SK-N-SH (cell line): Measurements from ENCODE around the gene AFAP1. TPM values are rescaled to one million over a fixed set of nuclear protein-coding genes. Genes with fewer than 3 reads are reported as not detected.

Source experiments
- CTCF ChIA-PET: fragments of 300-600, 350-600 bp; formaldehyde crosslinking; extraction: SDS; loops from one replicate; lab custom pipeline; 2021; lab: Yijun Ruan, JAX
- POLR2A ChIA-PET: fragments of 350-600 bp; sonication (Branson Sonifier 250); formaldehyde crosslinking; extraction: SDS; loops from one replicate; lab custom pipeline; 2020; ENCODE audit warnings: antibody characterized with exemption, inconsistent platforms; lab: Yijun Ruan, JAX
- DNase-seq: peaks from one replicate; pipeline ENCODE4 v3.0.0; 2012
- H2AFZ ChIP-seq: fragments of 200-600 bp; sonication (generic); 2 replicates; pipeline ENCODE4 v1.8.1; 2016; ENCODE audit warnings: antibody characterized with exemption, mild to moderate bottlenecking, low read depth
- H3F3A ChIP-seq: fragments of 200-600 bp; sonication (generic); replicated peaks from 2 replicates; pipeline ENCODE3; 2016; ENCODE audit warnings: antibody characterized with exemption, mild to moderate bottlenecking; ENCODE audit not compliant: insufficient read depth
- H3K27ac ChIP-seq, 2 experiments: fragments of 200-500 bp in 1 of 2; fragments of 200-600 bp in 1 of 2; sonication (Bioruptor generic) in 1 of 2; sonication (generic), shearing (Covaris generic) in 1 of 2; 2 replicates each; pipeline versions ENCODE4 v1.5.1 to v1.6.1; 2014 to 2016; ENCODE audit warnings: low read depth in 2 of 2, inconsistent platforms in 1 of 2, low read length in 1 of 2, mild to moderate bottlenecking in 1 of 2, mixed read lengths in 1 of 2
- H3K27me3 ChIP-seq: fragments of 200-600 bp; sonication (generic), shearing (Covaris generic); 2 replicates; pipeline ENCODE4 v1.6.1; 2016; ENCODE audit warnings: mixed run types; ENCODE audit not compliant: insufficient read depth
- H3K36me3 ChIP-seq, 2 experiments: fragments of 200-500 bp in 1 of 2; fragments of 200-600 bp in 1 of 2; sonication (Bioruptor generic) in 1 of 2; sonication (generic) in 1 of 2; replicated peaks in 1 of 2; 2 replicates each; pipeline versions ENCODE3 to v1.5.1; 2014 to 2016; ENCODE audit warnings: low read length in 1 of 2, mild to moderate bottlenecking in 1 of 2; ENCODE audit not compliant: insufficient read depth in 2 of 2, control insufficient read depth in 1 of 2
- H3K4me1 ChIP-seq, 2 experiments: fragments of 200-500 bp in 1 of 2; fragments of 200-600 bp in 1 of 2; sonication (Bioruptor generic) in 1 of 2; sonication (generic), shearing (Covaris generic) in 1 of 2; 2 replicates each; pipeline versions ENCODE4 v1.5.1 to v1.6.1; 2014 to 2016; ENCODE audit warnings: low read depth in 1 of 2, low read length in 1 of 2, mixed run types in 1 of 2; ENCODE audit not compliant: insufficient read depth in 2 of 2, control insufficient read depth in 1 of 2
- H3K4me2 ChIP-seq: fragments of 200-600 bp; sonication (generic), shearing (Covaris generic); 2 replicates; pipeline ENCODE4 v1.6.1; 2017; ENCODE audit warnings: mixed run types
- H3K4me3 ChIP-seq, 2 experiments: fragments of 200-500 bp in 1 of 2; fragments of 200-600 bp in 1 of 2; sonication (Bioruptor generic) in 1 of 2; sonication (generic), shearing (Covaris generic) in 1 of 2; 2 replicates each; pipeline versions ENCODE4 v1.5.1 to v1.8.1; 2014 to 2016; ENCODE audit warnings: low read depth in 2 of 2, inconsistent platforms in 1 of 2, low read length in 1 of 2, mild to moderate bottlenecking in 1 of 2, mixed read lengths in 1 of 2, moderate library complexity in 1 of 2
- H3K79me2 ChIP-seq: fragments of 200-600 bp; sonication (generic); 2 replicates; pipeline ENCODE4 v1.8.1; 2017; ENCODE audit warnings: mild to moderate bottlenecking; ENCODE audit not compliant: insufficient read depth
- H3K9ac ChIP-seq: fragments of 200-600 bp; sonication (generic); 2 replicates; pipeline ENCODE4 v1.6.1; 2017; ENCODE audit warnings: mixed run types
- H3K9me2 ChIP-seq: fragments of 200-600 bp; sonication (generic); 2 replicates; pipeline ENCODE4 v1.6.1; 2017; ENCODE audit warnings: mixed run types
- H3K9me3 ChIP-seq: fragments of 200-600 bp; sonication (generic); 2 replicates; pipeline ENCODE4 v1.6.1; 2017; ENCODE audit warnings: mixed run types, mild to moderate bottlenecking, moderate library complexity
- H4K20me1 ChIP-seq: fragments of 200-600 bp; sonication (generic); 2 replicates; pipeline ENCODE4 v1.6.1; 2017; ENCODE audit warnings: mild to moderate bottlenecking, mixed run types; ENCODE audit not compliant: insufficient read depth
- CHD2 ChIP-seq: fragments of 150-350 bp; IDR thresholded peaks from 2 replicates; pipeline ENCODE4 v1.6.1; 2018; ENCODE audit warnings: low read length; ENCODE audit not compliant: partially characterized antibody
- ELF1 ChIP-seq: IDR thresholded peaks from 2 replicates; pipeline ENCODE4 v1.4.0; 2012
- EZH2phosphoT487 ChIP-seq: fragments of 200-600 bp; sonication (generic); IDR thresholded peaks from 2 replicates; pipeline ENCODE4 v1.6.1; 2017; ENCODE audit warnings: low read depth, mixed run types, mild to moderate bottlenecking, antibody characterized with exemption, moderate library complexity, borderline replicate concordance
- FOSL2 ChIP-seq: IDR thresholded peaks from 2 replicates; pipeline ENCODE4 v1.4.0; 2012; ENCODE audit warnings: low read depth, mild to moderate bottlenecking, moderate library complexity, borderline replicate concordance
- FOXM1 ChIP-seq: IDR thresholded peaks from 2 replicates; pipeline ENCODE4 v1.4.0; 2012; ENCODE audit warnings: low read depth, mild to moderate bottlenecking
- GABPA ChIP-seq: IDR thresholded peaks from 2 replicates; pipeline ENCODE4 v1.4.0; 2012; ENCODE audit warnings: low read depth, mild to moderate bottlenecking
- MEF2A ChIP-seq: IDR thresholded peaks from 2 replicates; pipeline ENCODE4 v1.4.0; 2012; ENCODE audit warnings: low read depth, borderline replicate concordance
- MXI1 ChIP-seq: IDR thresholded peaks from 2 replicates; pipeline ENCODE4 v1.6.1; 2012; ENCODE audit warnings: mild to moderate bottlenecking, low read depth, low read length, improper control_type of control experiment
- RAD21 ChIP-seq: IDR thresholded peaks from 2 replicates; pipeline ENCODE4 v1.6.1; 2012; ENCODE audit warnings: mild to moderate bottlenecking, low read length
- RCOR1 ChIP-seq: fragments of 150-350 bp; IDR thresholded peaks from 2 replicates; pipeline ENCODE4 v1.6.1; 2017; ENCODE audit warnings: antibody characterized with exemption, low read length
- REST ChIP-seq: IDR thresholded peaks from 2 replicates; pipeline ENCODE4 v1.6.1; 2012; ENCODE audit warnings: mild to moderate bottlenecking, low read depth, low read length, moderate library complexity
- RXRA ChIP-seq: IDR thresholded peaks from 2 replicates; pipeline ENCODE4 v1.4.0; 2012; ENCODE audit warnings: low read depth, mild to moderate bottlenecking, borderline replicate concordance
- TCF12 ChIP-seq: IDR thresholded peaks from 2 replicates; pipeline ENCODE4 v1.4.0; 2012
- TEAD4 ChIP-seq: IDR thresholded peaks from 2 replicates; pipeline ENCODE4 v1.4.0; 2012; ENCODE audit warnings: mild to moderate bottlenecking, borderline replicate concordance; ENCODE audit not compliant: insufficient read depth
- USF1 ChIP-seq: IDR thresholded peaks from 2 replicates; pipeline ENCODE4 v1.4.0; 2012; ENCODE audit warnings: low read depth, borderline replicate concordance
- USF2 ChIP-seq: fragments of 150-350 bp; IDR thresholded peaks from 2 replicates; pipeline ENCODE4 v1.6.1; 2017; ENCODE audit warnings: antibody characterized with exemption, low read length, low read depth, borderline replicate concordance
- WGBS: methylation state at CpG from one replicate; pipeline ENCODE4 v1.1.6; 2017; ENCODE audit warnings: low lambda C conversion rate; 5-methylcytosine and 5-hydroxymethylcytosine counted together
- polyA plus RNA-seq, 3 experiments: library from polyadenylated mRNA; depleted of rRNA; stranded (reverse); fragments of >200 nt; gene quantifications; 2 replicates each; pipeline ENCODE4 v1.2.3, GENCODE V29; 2012

AFAP1 gene
- polyA plus RNA-seq, 1 of the 3 experiments (the other 2 are of a cell fraction) = 67.9 TPM

- CTCF ChIA-PET = interaction anchor here (0.7 to 1.4 kb wide), 5 partner anchors 11 to 82 kb away, joined by 3 to 4 read pairs (median 4); no protein-coding TSS in a partner anchor
These were observed 83.9 kb downstream of the AFAP1 start for GRCh38 chr4:7855731-7856130.

GRCh38 chr4:7854697-7855370 is 84.8 kb downstream of the AFAP1 start:
- ChIA-PET CTCF (interaction anchor here (0.7 to 1.2 kb wide), 6 partner anchors 9 to 83 kb away, joined by 3 to 4 read pairs (median 4); no protein-coding TSS in a partner anchor), POLR2A (no interaction called here)
- DNase-seq = no peak

More at GRCh38 chr4:7855731-7856130, 83.9 kb downstream of the AFAP1 start:
- H3K4me1 ChIP-seq = peaks cover 35 to 65% of the 10 kb centered on the region in 2 experiments
- TF ChIP-seq CHD2 = peak; percentile 18
- no peak for TF ChIP-seq MXI1
- TF ChIP-seq RAD21 = no peak
- no peak for TF ChIP-seq USF2
- H3K9me3 ChIP-seq = no peaks in the 10 kb centered on the region
- no peak overlapping the region for H3K9ac ChIP-seq
- POLR2A ChIA-PET = no interaction called here
- H3F3A ChIP-seq = peaks cover 63% of the 10 kb centered on the region
- peak; percentile 64 for DNase-seq
- H3K4me3 ChIP-seq = no peak overlapping the region
- no peak overlapping the region for H2AFZ ChIP-seq
- H3K9me2 ChIP-seq = no peaks in the 10 kb centered on the region
- H4K20me1 ChIP-seq = no peaks in the 10 kb centered on the region
- peak overlapping the region; percentile 17 to 96 for H3K27ac ChIP-seq
- peaks cover 51 to 54% of the 10 kb centered on the region in 2 experiments for H3K36me3 ChIP-seq
- H3K27me3 ChIP-seq = no peaks in the 10 kb centered on the region
- H3K79me2 ChIP-seq = peaks cover 95% of the 10 kb centered on the region
- H3K4me2 ChIP-seq = no peak overlapping the region
- 79% methylated on average over 10 of the region's 10 CpGs for WGBS

GRCh38 chr4:7854216-7854615 is 85.4 kb downstream of the AFAP1 start:
- H2AFZ ChIP-seq = no peak overlapping the region
- no peaks in the 10 kb centered on the region for H3K27me3 ChIP-seq
- no peak overlapping the region for H3K9ac ChIP-seq
- DNase-seq = no peak
- 89% methylated on average over 9 of the region's 9 CpGs for WGBS
- peaks cover 60% of the 10 kb centered on the region for H3F3A ChIP-seq
- no peaks in the 10 kb centered on the region for H4K20me1 ChIP-seq
- ChIA-PET CTCF (interaction anchor here (0.9 to 1.1 kb wide), 2 partner anchors 10 to 51 kb away, joined by 3 to 4 read pairs; no protein-coding TSS in a partner anchor), POLR2A (no interaction called here)
- peaks cover 95% of the 10 kb centered on the region for H3K79me2 ChIP-seq
- peak overlapping the region in 1 of 2 experiments; percentile 96; a peak in 3 of 4 replicates for H3K27ac ChIP-seq
- peaks cover 56 to 61% of the 10 kb centered on the region in 2 experiments for H3K36me3 ChIP-seq
- TF ChIP-seq REST = no peak
- no peak for TF ChIP-seq FOSL2
- no peak for TF ChIP-seq FOXM1
- TF ChIP-seq USF1 = no peak
- no peak for TF ChIP-seq RXRA
- no peak for TF ChIP-seq ELF1
- no peak for TF ChIP-seq TCF12
- H3K4me3 ChIP-seq = no peak overlapping the region
- H3K4me2 ChIP-seq = no peak overlapping the region
- no peaks in the 10 kb centered on the region for H3K9me2 ChIP-seq
- peaks cover 35 to 52% of the 10 kb centered on the region in 2 experiments for H3K4me1 ChIP-seq
- H3K9me3 ChIP-seq = no peaks in the 10 kb centered on the region

More at GRCh38 chr4:7854697-7855370, 84.8 kb downstream of the AFAP1 start:
- WGBS = 83% methylated on average over 9 of the region's 9 CpGs
- Histone ChIP-seq H3K4me3 (no peak overlapping the region), H3F3A (peaks cover 60% of the 10 kb centered on the region), H3K27me3 (no peaks in the 10 kb centered on the region), H4K20me1 (no peaks in the 10 kb centered on the region), H3K9me2 (no peaks in the 10 kb centered on the region), H3K4me2 (no peak overlapping the region), H3K36me3 (peaks cover 55 to 56% of the 10 kb centered on the region in 2 experiments), H3K9ac (no peak overlapping the region), H3K27ac (peak overlapping the region; percentile 17 to 96), H3K4me1 (peaks cover 35 to 58% of the 10 kb centered on the region in 2 experiments), H3K79me2 (peaks cover 95% of the 10 kb centered on the region), H2AFZ (no peak overlapping the region), H3K9me3 (no peaks in the 10 kb centered on the region)
- no peak for TF ChIP-seq GABPA
- no peak for TF ChIP-seq MEF2A
- TF ChIP-seq ELF1 = no peak
- TF ChIP-seq EZH2phosphoT487 = no peak
- no peak for TF ChIP-seq RCOR1
- TF ChIP-seq TEAD4 = no peak
- TF ChIP-seq MXI1 = no peak
